CD4-positive, alpha-beta T cell treated with Interleukin-15 for 4 hours (primary cell): ENCODE results near the gene KCTD8.

ENCODE experiments used
- DNase-seq: peaks from one replicate; pipeline ENCODE4 v3.0.0-alpha.2; 2020; ENCODE audit warnings: low spot score

Gene KCTD8

GRCh38 chr4:44162538-44163270 lies 285.9 kb downstream of the KCTD8 start:
- no peak for DNase-seq

DNA sequence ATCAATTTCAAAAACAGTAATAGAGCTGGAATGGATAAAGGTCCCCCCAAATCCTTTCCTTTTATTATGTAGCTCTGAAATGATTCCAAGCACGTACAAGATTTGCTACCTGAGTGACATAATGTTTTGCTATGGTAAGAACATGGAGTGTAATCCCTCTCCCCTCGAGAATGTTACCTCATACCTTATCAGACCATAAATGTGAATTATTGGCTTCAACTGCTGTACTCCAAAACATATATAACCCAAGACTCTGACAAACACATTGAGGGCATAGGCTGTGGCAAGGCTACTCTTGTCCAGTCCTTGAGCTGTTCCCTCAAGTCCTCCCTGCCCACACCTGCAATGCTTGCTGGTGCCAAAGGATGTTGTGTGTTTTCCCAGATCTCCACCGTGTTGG lies 286.9 kb downstream of the KCTD8 start:
- DNase-seq = no peak

DNA sequence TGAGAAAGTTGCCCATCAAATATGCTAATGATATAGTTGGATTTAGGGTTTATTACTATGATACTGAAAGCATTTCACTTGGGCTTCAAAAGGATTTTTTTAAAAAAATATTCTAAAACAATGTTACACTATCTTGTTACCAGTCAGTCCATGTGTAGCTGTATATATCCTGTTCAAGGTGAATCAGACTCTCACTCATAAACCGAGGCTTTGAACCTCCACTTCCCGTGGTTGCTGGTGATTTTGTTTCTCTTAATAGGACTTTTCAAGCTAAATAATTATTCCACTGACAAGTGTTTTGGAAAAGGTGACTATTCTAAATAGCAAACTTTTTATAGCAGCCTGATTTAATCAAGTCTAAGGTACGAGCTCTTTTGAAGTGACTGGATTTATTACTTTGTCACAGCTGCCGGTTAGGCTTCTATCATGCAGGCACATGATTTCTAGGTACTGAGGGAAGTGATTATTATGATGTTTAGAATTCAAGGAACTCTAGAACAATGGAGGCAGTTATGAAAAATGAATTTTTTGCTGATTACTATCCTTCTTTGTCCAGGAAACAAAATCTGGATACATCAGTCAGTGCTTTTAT lies 287.7 kb downstream of the KCTD8 start:
- no peak for DNase-seq

- no peak for DNase-seq
Observed at GRCh38 chr4:44159991-44160390, 288.6 kb downstream of the KCTD8 start.

GRCh38 chr4:44157611-44158277 lies 290.9 kb downstream of the KCTD8 start:
- no peak for DNase-seq

DNA sequence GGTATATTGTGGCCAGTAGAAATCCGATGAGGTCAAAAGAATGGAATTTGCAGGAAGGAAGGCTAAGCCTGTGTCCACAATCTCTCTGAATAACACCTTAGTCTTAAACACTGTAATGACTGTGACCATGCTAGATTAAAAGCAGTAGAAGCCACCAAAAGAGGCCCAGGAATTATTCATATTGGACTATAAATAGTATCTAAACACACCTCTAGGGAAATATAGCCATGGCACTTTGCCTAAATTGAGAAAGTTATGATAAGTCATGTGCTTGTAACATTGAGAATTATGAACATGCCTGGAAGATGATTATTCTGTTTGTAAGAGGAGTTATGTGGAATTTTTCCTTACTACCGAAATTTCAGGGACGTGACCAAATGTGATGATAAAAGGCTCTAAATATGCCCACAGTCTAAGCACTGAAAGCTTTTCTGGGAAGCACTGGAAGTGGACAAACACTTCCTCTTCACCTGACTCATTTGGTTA lies 298.5 kb downstream of the KCTD8 start:
- no peak for DNase-seq

GRCh38 chr4:44149282-44149681 lies 299.3 kb downstream of the KCTD8 start:
- DNase-seq = no peak

- no peak for DNase-seq
Observed at GRCh38 chr4:44147571-44148075, 301.0 kb downstream of the KCTD8 start.

DNA sequence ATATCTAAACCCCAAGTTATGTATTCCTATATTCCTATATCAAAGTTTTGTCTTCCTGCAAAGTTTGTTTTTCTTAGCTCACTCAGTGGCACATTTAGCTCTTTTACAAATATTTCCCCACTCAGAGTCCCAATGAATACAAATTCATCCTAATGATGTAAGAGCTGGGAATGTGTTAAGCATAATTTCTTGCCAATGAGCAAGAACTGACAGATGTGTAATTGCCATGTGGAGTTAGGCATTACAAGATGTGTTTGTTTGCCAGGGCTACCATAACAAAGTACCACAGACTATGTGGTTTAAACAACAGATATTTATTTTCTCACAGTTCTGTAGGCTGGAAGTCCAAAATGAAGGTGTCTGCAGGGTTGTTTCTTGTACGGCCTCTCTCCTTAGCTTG lies 302.1 kb downstream of the KCTD8 start:
- DNase-seq = no peak

DNA sequence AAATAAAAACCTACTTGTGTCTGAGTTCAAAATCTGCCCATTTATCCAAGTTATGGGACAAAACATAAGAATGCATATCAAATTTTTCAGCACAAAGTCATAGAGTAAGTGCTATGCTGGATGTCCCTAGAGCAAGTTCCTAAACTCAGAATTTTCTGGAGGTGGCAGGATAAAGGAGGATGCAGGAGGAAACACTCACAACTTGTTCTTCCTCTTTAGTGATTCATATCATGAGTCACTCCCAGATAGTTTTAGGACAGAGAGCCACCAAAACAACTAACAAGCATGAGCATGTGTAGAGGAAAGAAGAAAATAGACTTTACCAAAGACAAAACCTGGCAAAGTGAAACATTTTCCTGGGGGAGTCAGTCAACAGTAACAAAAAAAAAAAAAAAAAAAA lies 302.7 kb downstream of the KCTD8 start:
- no peak for DNase-seq

DNA sequence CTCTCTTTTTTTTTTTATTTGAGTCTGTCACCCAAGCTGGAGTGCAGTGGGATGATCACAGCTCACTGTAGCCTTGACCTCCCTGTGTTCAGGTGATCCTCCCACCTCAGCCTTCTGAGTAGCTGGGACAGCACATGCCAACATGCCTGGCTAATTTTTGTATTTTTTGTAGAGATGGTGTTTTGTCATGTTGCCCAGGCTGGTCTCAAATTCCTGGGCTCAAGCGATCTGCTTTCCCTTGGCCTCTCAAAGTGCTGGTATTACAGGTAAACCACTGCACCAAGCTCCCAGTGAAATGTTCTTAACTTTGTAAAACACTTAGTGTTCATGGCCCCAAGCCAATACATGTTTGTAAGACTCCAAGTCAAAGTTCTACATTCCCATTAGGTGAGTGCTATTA lies 316.1 kb downstream of the KCTD8 start:
- no peak for DNase-seq
